IPS-18a (cell line): ENCODE results near the gene HCAR3.
"Not testable (repeated sequence)": the region's sequence is repeated elsewhere in the genome, so short reads cannot be mapped to it uniquely, and the experiment has no call there.

Source experiments
- H3K27ac ChIP-seq: one replicate; pipeline ENCODE4 v1.5.1; 2013; ENCODE audit warnings: low read length
- H3K27me3 ChIP-seq: one replicate; pipeline ENCODE4 v1.6.1; 2013; ENCODE audit warnings: mild to moderate bottlenecking, low read length; ENCODE audit not compliant: control insufficient read depth, insufficient read depth
- H3K36me3 ChIP-seq: one replicate; pipeline ENCODE4 v1.6.1; 2013; ENCODE audit warnings: low read depth, low read length; ENCODE audit not compliant: control insufficient read depth
- H3K4me1 ChIP-seq: one replicate; pipeline ENCODE4 v1.6.1; 2013; ENCODE audit warnings: low read depth, low read length; ENCODE audit not compliant: control insufficient read depth
- H3K4me3 ChIP-seq: one replicate; pipeline ENCODE4 v1.5.1; 2013; ENCODE audit warnings: low read length
- H3K9ac ChIP-seq: one replicate; pipeline ENCODE4 v1.6.1; 2013; ENCODE audit warnings: mild to moderate bottlenecking, low read length, moderate library complexity
- H3K9me3 ChIP-seq: one replicate; pipeline ENCODE4 v1.6.1; 2013; ENCODE audit warnings: low read depth, low read length; ENCODE audit not compliant: control insufficient read depth

HCAR3 gene

DNA sequence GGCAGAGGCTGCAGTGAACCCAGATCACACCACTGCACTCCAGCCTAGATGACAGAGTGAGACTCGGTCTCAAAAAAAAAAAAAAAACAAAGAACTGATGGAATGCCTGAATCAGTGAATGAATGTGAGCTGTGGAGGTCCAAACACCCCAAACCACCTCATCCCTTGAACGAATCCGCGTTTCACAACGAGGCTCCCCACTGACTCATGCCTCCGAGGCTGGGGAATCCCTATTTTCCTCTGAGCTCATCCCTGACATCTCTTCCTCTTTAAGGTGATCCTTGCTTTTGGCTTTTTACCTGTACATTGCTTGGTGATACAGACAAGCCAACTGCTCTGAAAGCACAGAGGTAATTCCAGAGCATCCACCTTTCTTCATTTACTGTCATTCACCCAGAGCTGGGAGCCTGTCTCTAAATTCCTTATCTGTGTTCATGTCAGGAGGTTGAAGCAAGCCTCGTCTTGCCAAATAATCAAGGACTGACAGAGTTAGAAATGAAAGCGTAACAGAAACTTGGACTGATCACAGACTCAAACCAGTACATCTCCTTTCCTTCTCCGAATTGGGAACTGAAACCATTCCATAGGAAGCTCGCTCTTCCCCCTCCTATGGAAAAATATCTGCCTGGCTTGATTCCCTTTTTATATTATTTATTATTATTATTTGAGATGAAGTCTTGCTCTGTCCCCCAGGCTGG lies 3.0 kb downstream of the HCAR3 start:
- H3K27me3 ChIP-seq, H3K9ac ChIP-seq, H3K4me1 ChIP-seq, H3K36me3 ChIP-seq, H3K4me3 ChIP-seq, H3K9me3 ChIP-seq, H3K27ac ChIP-seq: not testable (repeated sequence)

DNA sequence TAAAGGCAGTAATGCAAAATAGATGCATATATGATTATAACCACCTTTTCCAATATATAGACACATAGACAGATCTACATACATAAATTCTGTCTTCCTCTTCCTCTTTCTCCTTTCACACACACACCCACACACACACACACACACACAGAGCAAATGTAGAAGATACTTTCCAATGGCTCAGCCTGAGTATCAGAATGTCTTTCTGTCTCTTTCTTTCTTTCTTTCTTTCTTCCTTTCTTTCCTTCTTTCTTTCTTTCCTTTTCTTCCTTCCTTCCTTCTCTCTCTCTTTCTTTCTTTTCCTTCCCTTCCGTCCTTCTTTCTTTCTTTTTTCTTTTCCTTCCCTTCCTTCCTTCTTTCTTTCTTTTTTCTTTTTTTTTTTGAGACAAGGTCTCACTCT lies 5.3 kb downstream of the HCAR3 start:
- H3K27me3 ChIP-seq, H3K36me3 ChIP-seq, H3K9ac ChIP-seq, H3K4me3 ChIP-seq, H3K27ac ChIP-seq, H3K4me1 ChIP-seq, H3K9me3 ChIP-seq: not testable (repeated sequence)

DNA sequence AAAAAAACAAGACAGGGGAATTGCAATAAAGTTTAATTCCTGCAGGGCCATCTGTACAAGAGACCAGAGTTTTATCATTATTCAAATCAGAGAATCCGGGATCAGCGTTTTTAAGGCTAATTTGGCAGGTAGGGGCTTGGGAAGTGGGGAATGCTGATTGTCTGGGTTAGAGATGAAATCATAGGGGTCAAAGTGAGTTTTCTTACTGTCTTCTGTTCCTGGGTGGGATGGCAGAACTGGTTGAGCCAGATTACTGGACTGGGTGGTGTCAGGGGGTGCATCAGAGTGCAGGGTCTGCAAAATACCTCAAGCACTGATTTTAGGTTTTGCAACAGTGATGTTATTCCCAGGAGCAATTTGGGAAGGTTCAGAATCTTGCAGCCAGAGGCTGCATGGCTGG lies 6.3 kb downstream of the HCAR3 start:
- not testable (repeated sequence) for H3K27ac ChIP-seq, H3K36me3 ChIP-seq, H3K4me1 ChIP-seq

DNA sequence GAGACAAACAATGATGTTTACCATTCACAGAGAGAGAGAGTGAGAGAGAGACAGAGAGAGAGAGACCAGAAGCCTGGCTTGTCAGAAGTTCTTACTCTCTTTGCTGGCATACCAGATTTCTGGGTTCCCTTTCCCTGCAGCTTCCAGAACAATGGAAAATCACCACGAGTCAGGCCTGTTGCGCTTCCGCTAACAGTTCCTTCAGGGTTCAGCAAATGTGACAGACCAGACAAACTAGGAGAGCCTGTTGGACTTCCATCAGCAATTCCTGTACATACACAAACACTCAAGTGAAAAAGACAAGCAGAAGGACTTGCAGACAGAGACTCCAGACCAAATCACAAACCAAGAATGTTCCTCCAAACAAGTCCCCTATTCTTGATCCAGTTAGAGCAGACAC lies 7.3 kb downstream of the HCAR3 start:
- H3K4me1 ChIP-seq, H3K36me3 ChIP-seq, H3K27ac ChIP-seq, H3K27me3 ChIP-seq, H3K9me3 ChIP-seq, H3K4me3 ChIP-seq, H3K9ac ChIP-seq: not testable (repeated sequence)

More for the DNA sequence above, 6.3 kb downstream of the HCAR3 start:
- not testable (repeated sequence) for H3K9me3 ChIP-seq, H3K9ac ChIP-seq, H3K27me3 ChIP-seq, H3K4me3 ChIP-seq

DNA sequence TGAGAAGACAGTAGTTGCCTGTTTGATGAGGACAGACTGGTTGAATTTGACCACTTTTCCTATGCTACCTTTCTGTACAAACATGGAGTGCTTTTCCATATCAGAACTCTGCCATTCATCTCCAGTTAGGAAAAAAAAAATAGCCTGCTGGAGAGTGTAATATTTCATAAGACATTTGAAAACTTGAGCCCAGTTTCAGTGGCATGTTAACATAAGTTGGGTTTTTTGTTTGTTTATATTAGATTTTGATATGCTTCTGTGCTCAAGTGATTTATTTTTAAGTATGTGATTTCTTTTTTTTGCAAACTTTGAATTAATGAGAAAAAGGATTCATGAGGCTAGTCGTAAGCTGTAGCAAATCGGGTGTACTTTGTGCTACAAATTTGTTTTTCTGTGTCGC lies 12.8 kb downstream of the HCAR3 start:
- not testable (repeated sequence) for H3K9me3 ChIP-seq, H3K4me1 ChIP-seq, H3K27me3 ChIP-seq, H3K4me3 ChIP-seq, H3K36me3 ChIP-seq, H3K27ac ChIP-seq, H3K9ac ChIP-seq

DNA sequence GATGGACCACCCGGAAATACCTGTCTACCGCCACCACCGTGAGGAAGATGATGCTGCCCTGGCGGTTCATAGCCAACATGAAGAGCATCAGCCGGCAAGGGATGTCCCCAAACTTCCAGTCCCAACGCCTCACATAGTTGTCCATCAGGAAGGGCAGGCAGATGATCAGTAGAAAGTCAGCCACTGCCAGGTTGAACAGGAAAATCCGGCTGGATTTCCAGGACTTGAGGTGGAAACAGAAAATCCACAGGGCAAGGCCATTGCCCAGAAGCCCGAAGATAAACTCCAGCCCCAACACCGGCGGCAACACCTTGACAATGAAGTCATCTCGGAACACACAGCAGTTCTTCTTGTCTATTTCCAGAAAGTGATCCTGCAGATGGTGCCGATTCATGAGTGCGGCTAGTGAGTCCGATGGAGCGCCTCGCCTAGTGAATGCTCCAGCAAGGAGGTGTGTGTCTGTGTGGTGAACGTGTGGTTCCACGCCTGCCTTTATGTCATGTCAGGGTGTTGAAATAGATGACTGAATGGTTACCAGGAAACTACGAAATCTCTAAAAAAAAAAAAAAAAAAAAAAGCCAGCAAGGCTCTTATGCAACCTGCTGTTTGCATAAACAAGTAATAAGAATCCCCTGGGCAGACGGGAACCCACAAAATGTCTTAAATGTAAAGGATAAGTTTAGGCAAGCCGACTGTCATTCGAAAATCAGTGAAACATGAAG lies 13.6 kb downstream of the HCAR3 start, which contains the start of gene HCAR2:
TSS of gene HCAR2 (minus strand) at position 468 of the 722 bp plus-strand sequence. CDS start at position 394, 74 bp downstream.
- not testable (repeated sequence) for H3K36me3 ChIP-seq, H3K4me1 ChIP-seq, H3K27me3 ChIP-seq, H3K9me3 ChIP-seq, H3K27ac ChIP-seq, H3K9ac ChIP-seq, H3K4me3 ChIP-seq

DNA sequence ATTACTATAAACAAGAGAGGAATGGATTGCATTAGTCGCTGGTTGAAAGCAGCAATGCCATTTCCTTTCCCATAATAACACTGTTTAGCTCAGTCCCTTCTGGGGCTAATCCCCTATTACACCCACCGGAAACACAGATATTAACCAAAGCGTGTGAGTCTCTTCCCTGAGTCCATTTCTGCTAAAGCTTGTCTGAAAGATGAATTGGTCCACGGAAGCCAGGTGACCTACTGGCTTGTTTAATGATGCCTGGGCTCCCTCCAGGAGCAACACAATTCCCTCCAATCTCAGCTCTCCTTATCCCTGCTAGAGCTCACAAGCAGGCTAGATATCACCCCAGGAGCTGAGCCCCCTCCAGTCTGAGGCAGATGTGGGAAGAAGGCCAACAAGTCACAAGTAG lies 15.1 kb downstream of the HCAR3 start:
- not testable (repeated sequence) for H3K9me3 ChIP-seq, H3K36me3 ChIP-seq, H3K4me1 ChIP-seq, H3K9ac ChIP-seq, H3K27me3 ChIP-seq, H3K27ac ChIP-seq, H3K4me3 ChIP-seq

DNA sequence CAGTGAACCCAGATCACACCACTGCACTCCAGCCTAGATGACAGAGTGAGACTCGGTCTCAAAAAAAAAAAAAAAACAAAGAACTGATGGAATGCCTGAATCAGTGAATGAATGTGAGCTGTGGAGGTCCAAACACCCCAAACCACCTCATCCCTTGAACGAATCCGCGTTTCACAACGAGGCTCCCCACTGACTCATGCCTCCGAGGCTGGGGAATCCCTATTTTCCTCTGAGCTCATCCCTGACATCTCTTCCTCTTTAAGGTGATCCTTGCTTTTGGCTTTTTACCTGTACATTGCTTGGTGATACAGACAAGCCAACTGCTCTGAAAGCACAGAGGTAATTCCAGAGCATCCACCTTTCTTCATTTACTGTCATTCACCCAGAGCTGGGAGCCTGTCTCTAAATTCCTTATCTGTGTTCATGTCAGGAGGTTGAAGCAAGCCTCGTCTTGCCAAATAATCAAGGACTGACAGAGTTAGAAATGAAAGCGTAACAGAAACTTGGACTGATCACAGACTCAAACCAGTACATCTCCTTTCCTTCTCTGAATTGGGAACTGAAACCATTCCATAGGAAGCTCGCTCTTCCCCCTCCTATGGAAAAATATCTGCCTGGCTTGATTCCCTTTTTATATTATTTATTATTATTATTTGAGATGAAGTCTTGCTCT lies 16.4 kb downstream of the HCAR3 start:
- H3K27me3 ChIP-seq, H3K4me3 ChIP-seq, H3K9me3 ChIP-seq, H3K36me3 ChIP-seq, H3K4me1 ChIP-seq, H3K9ac ChIP-seq, H3K27ac ChIP-seq: not testable (repeated sequence)

DNA sequence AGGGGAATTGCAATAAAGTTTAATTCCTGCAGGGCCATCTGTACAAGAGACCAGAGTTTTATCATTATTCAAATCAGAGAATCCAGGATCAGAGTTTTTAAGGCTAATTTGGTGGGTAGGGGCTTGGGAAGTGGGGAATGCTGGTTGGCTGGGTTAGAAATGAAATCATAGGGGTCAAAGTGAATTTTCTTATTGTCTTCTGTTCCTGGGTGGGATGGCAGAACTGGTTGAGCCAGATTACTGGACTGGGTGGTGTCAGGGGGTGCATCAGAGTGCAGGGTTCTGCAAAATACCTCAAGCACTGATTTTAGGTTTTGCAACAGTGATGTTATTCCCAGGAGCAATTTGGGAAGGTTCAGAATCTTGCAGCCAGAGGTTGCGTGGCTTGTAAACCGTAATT lies 19.7 kb downstream of the HCAR3 start:
- not testable (repeated sequence) for H3K27me3 ChIP-seq, H3K27ac ChIP-seq, H3K36me3 ChIP-seq

DNA sequence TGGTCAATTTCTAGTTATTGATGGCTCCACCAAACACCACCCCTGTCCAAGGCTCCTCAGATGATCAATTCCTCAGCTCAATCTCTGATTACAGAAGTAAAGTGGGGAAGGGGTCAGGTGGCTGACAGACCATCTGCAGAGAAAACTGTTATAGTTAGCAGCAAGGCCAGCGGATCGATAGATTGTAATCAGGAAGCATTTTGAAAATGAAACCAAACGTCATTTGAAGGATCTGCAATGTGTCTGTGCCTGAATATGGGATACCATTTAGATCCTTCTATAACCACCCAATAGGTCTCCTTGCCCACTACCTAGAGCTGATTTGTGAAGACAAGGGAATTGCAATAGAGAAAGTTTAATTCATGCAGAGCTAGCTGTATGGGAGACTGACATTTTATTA lies 25.0 kb downstream of the HCAR3 start:
- Histone ChIP-seq H3K9ac (no peak overlapping the region), H3K36me3 (no peaks in the 10 kb centered on the region), H3K27me3 (no peaks in the 10 kb centered on the region), H3K4me1 (peaks cover 5% of the 10 kb centered on the region), H3K9me3 (no peaks in the 10 kb centered on the region), H3K4me3 (no peak overlapping the region), H3K27ac (no peak overlapping the region)

More for the DNA sequence above, 19.7 kb downstream of the HCAR3 start:
- H3K4me3 ChIP-seq, H3K9ac ChIP-seq, H3K9me3 ChIP-seq, H3K4me1 ChIP-seq: not testable (repeated sequence)

DNA sequence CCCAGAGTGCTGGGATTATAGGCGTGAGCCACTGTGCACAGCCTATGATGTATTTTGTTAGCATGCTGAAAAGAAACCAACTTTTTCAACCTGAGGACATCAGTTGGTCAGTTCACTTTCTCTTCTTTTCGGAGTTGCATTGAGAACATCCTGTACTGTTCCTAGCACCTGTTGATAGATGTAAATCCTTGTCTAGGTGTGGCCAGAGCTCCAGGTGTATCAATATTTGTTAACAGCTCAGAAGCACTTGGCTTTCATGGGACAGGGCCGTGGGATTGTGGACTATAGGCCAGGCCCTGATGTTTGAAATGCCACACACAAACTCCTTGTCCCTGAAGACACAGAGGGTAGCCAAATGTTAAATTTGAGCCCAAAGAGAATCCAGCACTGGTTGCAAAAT lies 28.3 kb downstream of the HCAR3 start:
- Histone ChIP-seq H3K27me3 (no peaks in the 10 kb centered on the region), H3K9me3 (no peaks in the 10 kb centered on the region)

DNA sequence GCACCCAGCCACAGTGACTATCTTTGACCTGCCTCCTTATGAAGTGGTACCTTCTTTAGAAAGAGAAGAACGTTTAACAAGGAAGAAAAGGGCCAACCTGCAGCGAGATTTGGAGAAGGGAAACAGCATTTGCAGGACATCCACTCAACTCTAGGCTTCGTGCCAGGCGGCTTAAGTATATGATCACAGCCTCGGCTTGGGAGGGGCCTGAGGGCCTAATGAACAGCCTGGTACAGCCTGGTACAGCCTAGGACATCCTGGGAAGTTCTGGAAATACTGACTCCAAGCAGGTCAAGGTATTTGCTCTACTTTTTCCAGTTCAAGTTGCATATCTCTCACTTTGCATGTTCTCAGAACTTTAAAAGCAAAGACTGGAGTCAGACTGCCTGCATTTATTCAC lies 29.5 kb downstream of the HCAR3 start:
- H3K9me3 ChIP-seq: no peaks in the 10 kb centered on the region
- H3K4me1 ChIP-seq: peaks cover 5% of the 10 kb centered on the region
- no peak overlapping the region for H3K9ac ChIP-seq
- H3K36me3 ChIP-seq: no peaks in the 10 kb centered on the region
- no peak overlapping the region for H3K27ac ChIP-seq
- no peak overlapping the region for H3K4me3 ChIP-seq
- no peaks in the 10 kb centered on the region for H3K27me3 ChIP-seq

More for the DNA sequence above, 28.3 kb downstream of the HCAR3 start:
- Histone ChIP-seq H3K27ac (no peak overlapping the region), H3K9ac (no peak overlapping the region), H3K4me3 (no peak overlapping the region), H3K36me3 (no peaks in the 10 kb centered on the region), H3K4me1 (peaks cover 5% of the 10 kb centered on the region)
